ENCODE results near the gene GRID1. TPM values are rescaled to one million over a fixed set of nuclear protein-coding genes. Genes with fewer than 3 reads are reported as not detected.
A peak's percentile ranks its signal among the peaks of the same experiment; 100 is the strongest.

Gene GRID1
- total and polyA plus RNA-seq, 9 of the 15 experiments (the other 6 are each of a cell fraction or from before 2014, with no cell fraction given), result 0.01 to 7.2 (median 1.2) TPM

GRCh38 chr10:85993840-85994507 lies 372.6 kb downstream of the GRID1 start:
- no peak for DNase-seq (ENCODE audit: extremely low read depth in 1 of 4, low spot score in 3 of 4)
- Histone ChIP-seq H3K4me2 (ENCODE audit: insufficient read depth, low read length) (no peak overlapping the region), H3K27ac (ENCODE audit: extremely low read depth, low read depth, low read length) (no peak overlapping the region), H3K4me3 (no peak overlapping the region), H3K36me3 (ENCODE audit: control insufficient read depth, insufficient read depth, low read length) (no peaks in the 10 kb centered on the region), H3K27me3 (ENCODE audit: control insufficient read depth in 2 of 2, insufficient read depth in 2 of 2, low read length in 2 of 2) (peaks cover 0 to 13% of the 10 kb centered on the region in 2 experiments; a peak in 2 of 5 replicates), H3K9ac (ENCODE audit: insufficient read depth in 1 of 2, low read depth in 2 of 2, low read length in 2 of 2) (no peak overlapping the region), H3K9me1 (ENCODE audit: control insufficient read depth, insufficient read depth, low read length) (no peaks in the 10 kb centered on the region), H2AFZ (ENCODE audit: low read depth, low read length) (no peak overlapping the region), H3K9me3 (replicated peaks; ENCODE audit: control insufficient read depth, insufficient read depth, low read depth, low read length) (no peaks in the 10 kb centered on the region), H3K4me1 (replicated peaks in 1 of 2; ENCODE audit: control insufficient read depth in 2 of 2, insufficient read depth in 2 of 2, low read length in 2 of 2) (no peaks in the 10 kb centered on the region), H3K79me2 (ENCODE audit: control insufficient read depth, insufficient read depth, low read length) (no peaks in the 10 kb centered on the region), H4K20me1 (replicated peaks; ENCODE audit: control insufficient read depth, insufficient read depth, low read length) (no peaks in the 10 kb centered on the region)
- ATAC-seq, result no peak
- no peak for FAIRE-seq
- CTCF ChIA-PET (ENCODE audit: low intra/inter-chr PET ratio), result no interaction called here
- intact Hi-C loops (cut with micrococcal nuclease) (no loop called here), in situ Hi-C loops (cut with MboI) (no loop called here)
- POLR2A ChIA-PET, result interaction anchor here (0.8 kb wide), 1 partner anchor 17 kb away, joined by 4 read pairs; no protein-coding TSS in a partner anchor
- BruUV-seq (replicated peaks), result no TSS peak
- no peak for TF ChIP-seq ZNF347 (CRISPR knock-in tag; IDR thresholded peaks at IDR 0.05; ENCODE audit: low read depth)
- TF ChIP-seq NFIX (CRISPR knock-in tag; IDR thresholded peaks at IDR 0.05; ENCODE audit: low read depth), result peak; percentile 9; the same call in 1 of the 2 replicates
- peak; percentile 69 for TF ChIP-seq NFIC (IDR thresholded peaks at IDR 0.05)
- under 1% methylated on average over 6 of the region's 6 CpGs for WGBS (ENCODE audit: insufficient coverage, low coverage, missing lambda C conversion rate)

- no peaks in the 10 kb centered on the region for H4K20me1 ChIP-seq (replicated peaks; ENCODE audit: control insufficient read depth, insufficient read depth, low read length)
- FAIRE-seq (no peak), ATAC-seq (no peak), DNase-seq (ENCODE audit: extremely low read depth in 1 of 4, low spot score in 3 of 4) (no peak)
- ChIA-PET POLR2A (interaction anchor here (0.8 kb wide), 1 partner anchor 17 kb away, joined by 4 read pairs; no protein-coding TSS in a partner anchor), CTCF (ENCODE audit: low intra/inter-chr PET ratio) (no interaction called here)
- no peak overlapping the region for H3K9ac ChIP-seq (ENCODE audit: insufficient read depth in 1 of 2, low read depth in 2 of 2, low read length in 2 of 2)
- no peak overlapping the region for H3K4me3 ChIP-seq
- H3K79me2 ChIP-seq (ENCODE audit: control insufficient read depth, insufficient read depth, low read length), result no peaks in the 10 kb centered on the region
- in situ Hi-C loops (cut with MboI) (no loop called here), intact Hi-C loops (cut with micrococcal nuclease) (no loop called here)
- BruUV-seq (replicated peaks), result no TSS peak
- no peak overlapping the region for H3K27ac ChIP-seq (ENCODE audit: extremely low read depth, low read depth, low read length)
- H3K4me2 ChIP-seq (ENCODE audit: insufficient read depth, low read length), result no peak overlapping the region
- H3K4me1 ChIP-seq (replicated peaks in 1 of 2; ENCODE audit: control insufficient read depth in 2 of 2, insufficient read depth in 2 of 2, low read length in 2 of 2), result no peaks in the 10 kb centered on the region
- no peak overlapping the region for H2AFZ ChIP-seq (ENCODE audit: low read depth, low read length)
- no peaks in the 10 kb centered on the region for H3K36me3 ChIP-seq (ENCODE audit: control insufficient read depth, insufficient read depth, low read length)
- H3K27me3 ChIP-seq (ENCODE audit: control insufficient read depth in 2 of 2, insufficient read depth in 2 of 2, low read length in 2 of 2), result peaks cover 0 to 14% of the 10 kb centered on the region in 2 experiments; a peak in 2 of 5 replicates
- H3K9me1 ChIP-seq (ENCODE audit: control insufficient read depth, insufficient read depth, low read length), result no peaks in the 10 kb centered on the region
- no peaks in the 10 kb centered on the region for H3K9me3 ChIP-seq (replicated peaks; ENCODE audit: control insufficient read depth, insufficient read depth, low read depth, low read length)
- 0% methylated on average over 1 of the region's 1 CpG for WGBS (ENCODE audit: insufficient coverage, low coverage, missing lambda C conversion rate)
- TF ChIP-seq ZNF280B (CRISPR knock-in tag; IDR thresholded peaks at IDR 0.05) (no peak), DDX20 (tag; IDR thresholded peaks at IDR 0.05; ENCODE audit: low read depth) (no peak), RBM17 (IDR thresholded peaks at IDR 0.05; ENCODE audit: borderline replicate concordance, low read depth, low read length) (no peak), ZBTB49 (CRISPR knock-in tag; IDR thresholded peaks at IDR 0.05; ENCODE audit: borderline replicate concordance) (no peak), PHTF2 (CRISPR knock-in tag; IDR thresholded peaks at IDR 0.05) (no peak)
Observed at GRCh38 chr10:85993140-85993539, 373.5 kb downstream of the GRID1 start.
